Measurements from ENCODE around the gene RFPL1. TPM values are rescaled to one million over a fixed set of nuclear protein-coding genes. Genes with fewer than 3 reads are reported as not detected.

The RFPL1 gene
- total and polyA plus RNA-seq, 11 donors = not detected

DNA sequence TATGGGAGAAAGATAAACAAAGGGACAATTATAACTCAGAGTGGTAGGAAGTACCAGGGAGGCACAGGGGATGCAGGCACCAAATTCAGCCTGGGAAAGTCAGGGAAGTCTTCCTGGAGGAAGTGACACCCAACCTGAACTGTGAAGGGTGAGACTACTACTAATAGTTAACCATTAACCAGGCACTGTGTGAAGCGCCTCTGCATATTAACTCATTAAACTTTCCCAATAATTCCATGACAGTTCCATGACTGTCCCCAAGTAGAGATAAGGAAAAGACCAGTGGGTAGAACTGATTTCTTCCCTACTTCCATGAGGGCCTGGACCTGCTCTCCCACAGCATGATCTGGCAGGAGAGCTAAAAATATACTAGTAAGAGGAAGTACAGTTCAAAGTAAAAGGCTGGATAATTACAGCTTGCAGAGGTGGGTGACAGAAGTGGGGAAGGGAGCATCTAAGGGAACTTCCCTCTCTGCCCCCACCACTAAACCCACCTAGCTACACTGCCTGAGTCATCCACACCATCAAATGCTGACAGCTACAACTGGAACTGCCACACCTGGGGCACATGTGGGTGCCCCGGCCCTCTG is 45.3 kb upstream of the RFPL1 start:
- intact Hi-C loops (cut with DNase I) = loop anchor here in 2 of 10 donors (5.0 to 10.0 kb wide), 2 partner anchors 132 to 144 kb away; no protein-coding TSS in a partner anchor
- 85 to 92% (median 90%) methylated on average over 2 of the region's 2 CpGs for WGBS, 4 donors

DNA sequence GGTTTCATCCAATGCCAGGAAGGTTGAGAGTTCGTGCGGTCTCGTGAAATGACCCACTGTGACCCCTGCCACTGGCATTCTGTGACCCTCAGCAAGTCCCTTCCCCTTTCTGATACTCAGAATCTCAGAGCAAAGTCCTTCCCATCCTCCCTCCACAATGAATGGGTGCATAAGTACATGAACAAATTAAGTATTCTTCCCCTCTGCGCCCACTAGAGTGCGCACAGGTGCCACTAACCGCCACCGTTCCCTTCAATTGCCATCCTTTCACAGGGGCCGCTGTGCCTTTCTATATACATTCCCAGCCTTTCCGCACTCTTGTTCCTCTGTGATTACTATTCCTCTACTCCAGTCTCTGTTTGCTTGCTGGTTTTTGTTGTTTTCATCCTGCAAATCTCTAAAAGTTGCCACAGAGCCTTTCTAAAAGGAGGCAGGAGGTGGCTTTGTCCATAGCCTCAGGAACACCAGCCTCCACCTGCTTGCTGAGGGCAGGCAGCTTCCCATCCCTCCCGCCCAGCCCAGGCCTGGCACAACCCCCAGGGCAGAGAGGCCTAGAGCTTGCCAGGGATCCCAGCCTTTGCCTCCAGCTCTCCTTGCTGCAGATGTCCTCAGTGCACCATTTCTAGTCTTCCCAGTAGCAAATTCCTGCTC is 43.3 kb upstream of the RFPL1 start:
- ATAC-seq (peak; percentile 78 to 91 (median 90)), DNase-seq (peak; percentile 49 to 76 (median 63))
- H3K36me3 ChIP-seq = no peaks in the 10 kb centered on the region
- H3K9me3 ChIP-seq = no peaks in the 10 kb centered on the region
- TF ChIP-seq, protein P1, sequence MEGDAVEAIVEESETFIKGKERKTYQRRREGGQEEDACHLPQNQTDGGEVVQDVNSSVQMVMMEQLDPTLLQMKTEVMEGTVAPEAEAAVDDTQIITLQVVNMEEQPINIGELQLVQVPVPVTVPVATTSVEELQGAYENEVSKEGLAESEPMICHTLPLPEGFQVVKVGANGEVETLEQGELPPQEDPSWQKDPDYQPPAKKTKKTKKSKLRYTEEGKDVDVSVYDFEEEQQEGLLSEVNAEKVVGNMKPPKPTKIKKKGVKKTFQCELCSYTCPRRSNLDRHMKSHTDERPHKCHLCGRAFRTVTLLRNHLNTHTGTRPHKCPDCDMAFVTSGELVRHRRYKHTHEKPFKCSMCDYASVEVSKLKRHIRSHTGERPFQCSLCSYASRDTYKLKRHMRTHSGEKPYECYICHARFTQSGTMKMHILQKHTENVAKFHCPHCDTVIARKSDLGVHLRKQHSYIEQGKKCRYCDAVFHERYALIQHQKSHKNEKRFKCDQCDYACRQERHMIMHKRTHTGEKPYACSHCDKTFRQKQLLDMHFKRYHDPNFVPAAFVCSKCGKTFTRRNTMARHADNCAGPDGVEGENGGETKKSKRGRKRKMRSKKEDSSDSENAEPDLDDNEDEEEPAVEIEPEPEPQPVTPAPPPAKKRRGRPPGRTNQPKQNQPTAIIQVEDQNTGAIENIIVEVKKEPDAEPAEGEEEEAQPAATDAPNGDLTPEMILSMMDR (IDR thresholded peaks at IDR 0.05) = peak; percentile 65 to 85 (median 78)
- no peak for TF ChIP-seq POLR2A (IDR thresholded peaks at IDR 0.05)
- 6 to 12% (median 8%) methylated on average over 10 of the region's 10 CpGs for WGBS, 4 donors
- intact Hi-C loops (cut with DNase I) = loop anchor here in 9 of 10 donors (1.0 to 10.0 kb wide), 7 partner anchors 127 to 692 kb away; no protein-coding TSS in a partner anchor
- H3K27me3 ChIP-seq = no peaks in the 10 kb centered on the region
- H3K27ac ChIP-seq = no peak overlapping the region
- peaks cover 0 to 20% (median 0%) of the 10 kb centered on the region in 12 donors for H3K4me1 ChIP-seq
- no peak overlapping the region for H3K4me3 ChIP-seq

More for the DNA sequence above, 45.3 kb upstream of the RFPL1 start:
- H3K27me3 ChIP-seq = no peaks in the 10 kb centered on the region
- no peak for TF ChIP-seq POLR2A (IDR thresholded peaks at IDR 0.05)
- TF ChIP-seq, protein P1 (IDR thresholded peaks at IDR 0.05) = no peak
- DNase-seq (no peak), ATAC-seq (no peak)
- H3K9me3 ChIP-seq = no peaks in the 10 kb centered on the region
- peaks cover 0 to 27% (median 5%) of the 10 kb centered on the region in 12 donors for H3K4me1 ChIP-seq
- H3K4me3 ChIP-seq = no peak overlapping the region
- no peaks in the 10 kb centered on the region for H3K36me3 ChIP-seq
- H3K27ac ChIP-seq = no peak overlapping the region

DNA sequence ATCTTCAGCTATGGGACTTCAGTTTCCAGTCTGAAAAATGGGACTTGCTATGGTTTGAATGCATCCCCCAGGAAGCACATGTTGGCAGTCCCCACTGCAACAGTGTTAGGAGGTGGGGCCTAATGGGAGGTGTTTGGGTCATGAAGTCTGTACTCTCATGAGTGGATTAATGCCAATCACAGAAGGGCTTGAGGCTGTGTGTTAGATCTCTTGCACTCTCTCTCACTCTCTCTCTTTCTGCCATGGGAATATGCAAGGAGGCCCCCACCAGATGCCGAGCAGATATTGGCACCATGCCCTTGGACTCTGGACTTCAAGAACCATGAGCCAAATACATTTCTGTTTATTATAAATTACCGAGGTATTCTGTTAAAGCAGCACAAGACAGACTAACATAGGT is 42.3 kb upstream of the RFPL1 start:
- peaks cover 0 to 20% (median 0%) of the 10 kb centered on the region in 12 donors for H3K4me1 ChIP-seq
- intact Hi-C loops (cut with DNase I) = loop anchor here in 6 of 10 donors (2.0 to 10.0 kb wide), 5 partner anchors 126 to 691 kb away; no protein-coding TSS in a partner anchor
- H3K9me3 ChIP-seq = no peaks in the 10 kb centered on the region
- no peaks in the 10 kb centered on the region for H3K27me3 ChIP-seq
- ATAC-seq = no peak
- H3K4me3 ChIP-seq = no peak overlapping the region
- 38 to 63% (median 57%) methylated on average over 2 of the region's 2 CpGs for WGBS, 4 donors
- H3K27ac ChIP-seq = no peak overlapping the region
- DNase-seq = no peak
- TF ChIP-seq, protein P1 (IDR thresholded peaks at IDR 0.05) = no peak
- TF ChIP-seq POLR2A (IDR thresholded peaks at IDR 0.05) = no peak
- H3K36me3 ChIP-seq = no peaks in the 10 kb centered on the region

DNA sequence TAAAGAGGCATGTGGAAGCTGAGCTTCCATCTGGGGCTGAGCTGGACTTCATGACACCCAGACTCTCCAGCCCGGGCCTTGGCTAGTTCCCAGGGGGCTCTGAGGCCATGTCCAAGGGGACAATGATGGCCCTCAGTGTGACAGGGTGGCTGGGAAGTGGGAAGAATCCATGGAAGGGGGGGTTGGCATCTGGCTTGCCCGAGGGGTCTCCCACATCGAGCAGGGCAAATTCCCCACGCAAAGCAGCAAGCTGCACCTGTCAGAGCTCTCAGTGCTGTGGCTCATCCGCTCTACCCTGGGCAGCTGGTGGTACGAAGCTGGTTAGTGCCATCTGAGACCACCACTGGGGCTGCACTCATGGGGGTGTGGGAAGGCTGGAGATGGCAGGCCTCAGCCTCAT is 40.6 kb upstream of the RFPL1 start:
- Histone ChIP-seq H3K4me3 (no peak overlapping the region), H3K27ac (no peak overlapping the region), H3K4me1 (peaks cover 0 to 18% (median 0%) of the 10 kb centered on the region in 12 donors), H3K9me3 (no peaks in the 10 kb centered on the region), H3K27me3 (peaks cover 0 to 3% (median 0%) of the 10 kb centered on the region in 9 donors), H3K36me3 (no peaks in the 10 kb centered on the region)
- TF ChIP-seq, protein P1 (IDR thresholded peaks at IDR 0.05) = no peak
- no peak for TF ChIP-seq POLR2A (IDR thresholded peaks at IDR 0.05)
- DNase-seq = no peak
- intact Hi-C loops (cut with DNase I) = loop anchor here in 6 of 10 donors (2.0 to 10.0 kb wide), 5 partner anchors 125 to 690 kb away; no protein-coding TSS in a partner anchor
- WGBS, 4 donors = 81 to 90% (median 85%) methylated on average over 6 of the region's 6 CpGs
- no peak for ATAC-seq
